Neural progenitor cell (in vitro differentiated cells): ENCODE results near the gene COLEC11. TPM values are rescaled to one million over a fixed set of nuclear protein-coding genes. Genes with fewer than 3 reads are reported as not detected.

Source experiments
- DNase-seq: peaks from one replicate; pipeline ENCODE4 v3.0.0-alpha.2; 2016; ENCODE audit warnings: low spot score
- H2AFZ ChIP-seq: fragments of 200-600 bp; sonication (generic); replicated peaks from 2 replicates; pipeline ENCODE4 v1.6.1; 2016; ENCODE audit warnings: antibody characterized with exemption
- H3F3A ChIP-seq: fragments of 200-600 bp; sonication (generic); 2 replicates; pipeline ENCODE4 v1.6.1; 2016; ENCODE audit warnings: antibody characterized with exemption, low read depth
- H3K27ac ChIP-seq: fragments of 200-600 bp; sonication (generic); 2 replicates; pipeline ENCODE4 v1.5.1; 2016; ENCODE audit warnings: mild to moderate bottlenecking
- H3K27me3 ChIP-seq: fragments of 200-600 bp; sonication (generic); 2 replicates; pipeline ENCODE4 v1.6.1; 2016; ENCODE audit warnings: mild to moderate bottlenecking, moderate library complexity
- H3K36me3 ChIP-seq: fragments of 200-600 bp; sonication (generic); 2 replicates; pipeline ENCODE4 v1.5.1; 2016
- H3K4me1 ChIP-seq: fragments of 200-600 bp; sonication (generic); 2 replicates; pipeline ENCODE4 v1.6.1; 2016; ENCODE audit warnings: mixed run types
- H3K4me2 ChIP-seq: fragments of 200-600 bp; sonication (generic); 2 replicates; pipeline ENCODE4 v1.6.1; 2016
- H3K4me3 ChIP-seq: fragments of 200-600 bp; sonication (generic); 2 replicates; pipeline ENCODE4 v1.5.1; 2016
- H3K79me2 ChIP-seq: fragments of 200-600 bp; sonication (generic); 2 replicates; pipeline ENCODE4 v1.6.1; 2016; ENCODE audit warnings: low read depth
- H3K9ac ChIP-seq: fragments of 200-600 bp; sonication (generic); 2 replicates; pipeline ENCODE4 v1.6.1; 2016
- H3K9me3 ChIP-seq: fragments of 200-600 bp; sonication (generic); 2 replicates; pipeline ENCODE4 v1.5.1; 2016; ENCODE audit warnings: low read depth
- H4K20me1 ChIP-seq: fragments of 200-600 bp; sonication (generic); 2 replicates; pipeline ENCODE4 v1.6.1; 2016; ENCODE audit warnings: low read depth
- H3K27ac Mint-ChIP-seq: 3 replicates; pipeline ENCODE4 v1.8.0; 2021; ENCODE audit warnings: mixed read lengths
- H3K27me3 Mint-ChIP-seq: 2 replicates; pipeline ENCODE4 v1.8.0; 2022; ENCODE audit warnings: low read depth, mild to moderate bottlenecking, inconsistent platforms, moderate library complexity, mixed read lengths; ENCODE audit not compliant: insufficient read depth
- H3K36me3 Mint-ChIP-seq: 3 replicates; pipeline ENCODE4 v1.8.0; 2021; ENCODE audit warnings: mixed read lengths
- H3K4me1 Mint-ChIP-seq: 3 replicates; pipeline ENCODE4 v1.8.0; 2021; ENCODE audit warnings: mixed read lengths
- H3K4me3 Mint-ChIP-seq: 3 replicates; pipeline ENCODE4 v1.8.0; 2021; ENCODE audit warnings: mild to moderate bottlenecking, moderate library complexity, mixed read lengths
- H3K9me3 Mint-ChIP-seq: 3 replicates; pipeline ENCODE4 v1.8.0; 2020; ENCODE audit warnings: mixed read lengths
- CTCF ChIP-seq: fragments of 200-600 bp; sonication (generic); IDR thresholded peaks from 2 replicates; pipeline ENCODE4 v1.5.1; 2017; ENCODE audit warnings: antibody characterized with exemption, mild to moderate bottlenecking
- EZH2 ChIP-seq: fragments of 200-600 bp; sonication (generic); IDR thresholded peaks from 2 replicates; pipeline ENCODE4 v1.6.1; 2017; ENCODE audit warnings: antibody characterized with exemption, mild to moderate bottlenecking, moderate library complexity
- EZH2phosphoT487 ChIP-seq: fragments of 200-600 bp; sonication (generic); IDR thresholded peaks from 2 replicates; pipeline ENCODE4 v1.6.1; 2017; ENCODE audit warnings: antibody characterized with exemption
- total RNA-seq: library from RNA; depleted of rRNA; stranded (reverse); fragments of >200 nt; gene quantifications from 2 replicates; pipeline ENCODE4 v1.2.3, GENCODE V29; 2015; ENCODE audit warnings: low replicate concordance

Gene COLEC11
- total RNA-seq, 1 donor from 2014 or later = not detected

- Mint-ChIP-seq H3K27me3 (peaks cover 2% of the 10 kb centered on the region), H3K27ac (peak overlapping the region; percentile 84), H3K36me3 (no peaks in the 10 kb centered on the region), H3K4me3 (peak overlapping the region; percentile 41), H3K4me1 (no peaks in the 10 kb centered on the region), H3K9me3 (no peaks in the 10 kb centered on the region)
- Histone ChIP-seq H4K20me1 (no peaks in the 10 kb centered on the region), H3K36me3 (no peaks in the 10 kb centered on the region), H3K9me3 (no peaks in the 10 kb centered on the region), H3K4me1 (no peaks in the 10 kb centered on the region), H2AFZ (no peak overlapping the region), H3F3A (no peaks in the 10 kb centered on the region), H3K79me2 (no peaks in the 10 kb centered on the region), H3K4me2 (no peak overlapping the region), H3K4me3 (no peak overlapping the region), H3K9ac (no peak overlapping the region), H3K27ac (no peak overlapping the region), H3K27me3 (no peaks in the 10 kb centered on the region)
- no peak for TF ChIP-seq EZH2phosphoT487
- no peak for TF ChIP-seq EZH2
- TF ChIP-seq CTCF = no peak
- no peak for DNase-seq
Observed at GRCh38 chr2:3642521-3643215, 47.8 kb downstream of the COLEC11 start.

DNA sequence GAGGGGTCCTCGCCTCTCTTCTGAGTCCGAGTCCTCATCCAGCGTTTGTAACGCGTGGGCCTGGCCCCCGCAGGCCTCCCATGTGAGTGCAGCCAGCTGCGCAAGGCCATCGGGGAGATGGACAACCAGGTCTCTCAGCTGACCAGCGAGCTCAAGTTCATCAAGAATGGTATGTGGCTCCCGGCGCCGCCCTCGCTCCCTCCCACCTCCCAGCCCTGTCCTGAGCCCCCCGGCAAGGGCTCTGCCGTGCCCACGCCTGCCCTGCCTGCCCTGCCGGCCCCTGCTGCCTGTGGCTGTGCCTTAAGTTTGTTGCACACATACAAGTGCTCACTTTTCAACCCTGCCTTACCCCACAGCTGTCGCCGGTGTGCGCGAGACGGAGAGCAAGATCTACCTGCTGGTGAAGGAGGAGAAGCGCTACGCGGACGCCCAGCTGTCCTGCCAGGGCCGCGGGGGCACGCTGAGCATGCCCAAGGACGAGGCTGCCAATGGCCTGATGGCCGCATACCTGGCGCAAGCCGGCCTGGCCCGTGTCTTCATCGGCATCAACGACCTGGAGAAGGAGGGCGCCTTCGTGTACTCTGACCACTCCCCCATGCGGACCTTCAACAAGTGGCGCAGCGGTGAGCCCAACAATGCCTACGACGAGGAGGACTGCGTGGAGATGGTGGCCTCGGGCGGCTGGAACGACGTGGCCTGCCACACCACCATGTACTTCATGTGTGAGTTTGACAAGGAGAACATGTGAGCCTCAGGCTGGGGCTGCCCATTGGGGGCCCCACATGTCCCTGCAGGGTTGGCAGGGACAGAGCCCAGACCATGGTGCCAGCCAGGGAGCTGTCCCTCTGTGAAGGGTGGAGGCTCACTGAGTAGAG is 48.7 kb downstream of the COLEC11 start:
- H3K79me2 ChIP-seq = no peaks in the 10 kb centered on the region
- H3K27me3 ChIP-seq = no peaks in the 10 kb centered on the region
- H3K27ac ChIP-seq = no peak overlapping the region
- Mint-ChIP-seq H3K9me3 (no peaks in the 10 kb centered on the region), H3K27ac (no peak overlapping the region), H3K36me3 (no peaks in the 10 kb centered on the region), H3K4me3 (no peak overlapping the region), H3K4me1 (no peaks in the 10 kb centered on the region), H3K27me3 (peaks cover 3% of the 10 kb centered on the region)
- no peak for DNase-seq
- H3K4me3 ChIP-seq = no peak overlapping the region
- H4K20me1 ChIP-seq = no peaks in the 10 kb centered on the region
- H3K4me1 ChIP-seq = no peaks in the 10 kb centered on the region
- TF ChIP-seq EZH2 (no peak), EZH2phosphoT487 (no peak), CTCF (no peak)
- H3K9ac ChIP-seq = no peak overlapping the region
- H3K36me3 ChIP-seq = no peaks in the 10 kb centered on the region
- H3F3A ChIP-seq = no peaks in the 10 kb centered on the region
- H3K4me2 ChIP-seq = no peak overlapping the region
- H3K9me3 ChIP-seq = no peaks in the 10 kb centered on the region
- no peak overlapping the region for H2AFZ ChIP-seq

GRCh38 chr2:3644246-3644525 is 49.3 kb downstream of the COLEC11 start:
- Mint-ChIP-seq H3K9me3 (no peaks in the 10 kb centered on the region), H3K36me3 (no peaks in the 10 kb centered on the region), H3K27me3 (peaks cover 5% of the 10 kb centered on the region), H3K4me3 (no peak overlapping the region), H3K4me1 (no peaks in the 10 kb centered on the region), H3K27ac (no peak overlapping the region)
- Histone ChIP-seq H3K27ac (no peak overlapping the region), H4K20me1 (no peaks in the 10 kb centered on the region), H3K9ac (no peak overlapping the region), H3K4me3 (no peak overlapping the region), H3K79me2 (no peaks in the 10 kb centered on the region), H3F3A (no peaks in the 10 kb centered on the region), H2AFZ (no peak overlapping the region), H3K4me1 (no peaks in the 10 kb centered on the region), H3K4me2 (no peak overlapping the region), H3K27me3 (no peaks in the 10 kb centered on the region), H3K9me3 (no peaks in the 10 kb centered on the region), H3K36me3 (no peaks in the 10 kb centered on the region)
- no peak for DNase-seq
- TF ChIP-seq EZH2phosphoT487 (no peak), EZH2 (no peak), CTCF (no peak)
